ENCODE measurements around the gene DEPDC4.
"Not testable (repeated sequence)": the region's sequence is repeated elsewhere in the genome, so short reads cannot be mapped to it uniquely, and the experiment has no call there.

DEPDC4 gene

DNA sequence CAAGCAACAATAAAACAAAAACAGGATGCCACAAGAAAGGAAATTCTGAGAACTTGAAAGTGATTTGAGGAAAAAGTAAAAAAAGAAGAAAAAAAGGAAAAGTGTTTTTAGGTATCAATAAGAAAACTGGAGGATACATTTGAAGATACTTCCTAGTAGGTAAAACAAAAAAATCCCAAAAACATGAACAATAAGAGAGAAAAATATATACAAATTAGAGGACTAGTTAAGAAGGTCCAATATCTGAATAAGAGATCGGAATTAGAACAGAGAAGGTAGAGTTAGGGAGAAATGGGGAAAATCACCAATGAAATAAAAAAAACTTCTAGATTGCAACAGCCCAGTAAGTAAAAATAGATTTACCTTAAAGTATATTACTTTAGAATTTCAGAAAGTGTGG, 8.8 kb downstream of the DEPDC4 start:
- DNase-seq: no peak

GRCh38 chr12:100254876-100255275, 12.0 kb downstream of the DEPDC4 start:
- no peak for DNase-seq

DNA sequence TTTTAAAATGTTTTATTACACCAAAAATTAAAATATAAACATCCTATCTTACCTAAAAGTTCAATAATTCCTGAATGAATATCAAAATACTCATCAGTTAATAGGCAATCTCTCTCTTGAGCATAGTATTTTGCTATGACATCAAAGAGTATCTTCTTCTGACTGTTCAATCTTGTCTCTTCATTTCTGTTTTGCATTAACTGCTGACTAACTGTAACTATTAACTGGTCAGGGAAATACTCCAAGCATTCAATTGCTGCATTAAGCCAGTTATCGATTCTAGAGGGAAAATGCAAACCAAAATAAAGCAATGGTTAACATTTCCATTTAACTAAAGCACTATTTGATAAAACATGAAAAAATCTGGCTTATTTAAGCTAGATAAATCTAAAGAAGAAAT, 13.4 kb downstream of the DEPDC4 start:
- no peak for DNase-seq

DNA sequence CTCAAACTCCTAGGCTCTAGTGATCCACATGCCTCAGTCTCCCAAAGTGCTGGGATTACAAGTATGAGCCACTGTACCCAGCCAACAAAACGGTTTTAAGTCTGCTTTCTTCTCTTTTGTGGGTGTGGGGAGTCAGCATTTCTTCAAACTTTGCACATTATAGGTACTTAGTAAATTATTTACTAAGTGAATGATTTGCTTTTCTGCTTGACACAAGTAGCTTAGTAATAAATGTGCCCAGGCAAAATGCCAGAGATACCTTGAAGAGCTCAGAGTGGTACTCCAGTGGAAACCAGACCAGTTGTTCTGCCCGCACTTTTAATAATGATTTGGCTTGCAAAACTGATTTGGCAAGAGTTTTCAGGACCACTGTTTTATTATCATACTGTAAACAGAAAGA, 15.0 kb downstream of the DEPDC4 start:
- DNase-seq: no peak

DNA sequence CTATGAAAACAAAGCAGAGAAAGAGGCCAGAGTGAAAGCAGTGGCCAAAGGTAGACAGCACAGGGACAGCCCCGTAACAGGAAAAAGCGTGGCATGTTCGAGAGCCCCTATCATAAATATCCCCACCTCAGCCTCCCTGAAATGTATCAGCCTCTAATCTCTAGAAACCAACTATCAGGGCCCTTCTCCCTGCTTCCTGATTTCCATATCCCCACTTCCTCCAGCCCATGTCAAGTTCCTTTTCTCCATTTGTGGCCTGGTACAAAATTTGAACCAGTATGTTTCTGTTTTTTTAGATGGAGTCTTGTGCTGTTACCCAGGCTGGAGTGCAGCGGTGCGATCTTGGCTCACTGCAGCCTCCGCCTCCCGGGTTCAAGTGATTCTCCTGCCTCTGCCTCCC, 16.9 kb downstream of the DEPDC4 start:
- no peak for DNase-seq

- no peak for DNase-seq
Measured at GRCh38 chr12:100248886-100249285, 18.0 kb downstream of the DEPDC4 start.

DNA sequence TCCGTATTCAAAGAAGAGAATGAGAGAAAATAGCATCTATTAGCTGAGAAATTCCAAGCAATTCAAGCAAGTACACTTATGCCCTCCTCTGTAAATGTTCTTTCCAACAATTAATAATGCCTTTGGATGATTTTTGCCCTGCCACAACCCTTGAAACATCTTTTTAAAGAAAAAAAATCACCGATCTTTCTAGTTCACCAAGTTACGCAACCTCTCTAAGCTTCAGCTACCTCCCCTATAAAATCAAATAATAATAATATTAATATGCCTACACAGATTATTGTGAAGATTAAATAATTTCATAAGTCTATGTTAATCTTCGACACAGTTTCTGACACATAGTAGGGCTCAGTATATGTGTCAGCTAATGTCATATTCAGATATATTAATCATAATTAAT, 19.1 kb downstream of the DEPDC4 start:
- no peak for DNase-seq

DNA sequence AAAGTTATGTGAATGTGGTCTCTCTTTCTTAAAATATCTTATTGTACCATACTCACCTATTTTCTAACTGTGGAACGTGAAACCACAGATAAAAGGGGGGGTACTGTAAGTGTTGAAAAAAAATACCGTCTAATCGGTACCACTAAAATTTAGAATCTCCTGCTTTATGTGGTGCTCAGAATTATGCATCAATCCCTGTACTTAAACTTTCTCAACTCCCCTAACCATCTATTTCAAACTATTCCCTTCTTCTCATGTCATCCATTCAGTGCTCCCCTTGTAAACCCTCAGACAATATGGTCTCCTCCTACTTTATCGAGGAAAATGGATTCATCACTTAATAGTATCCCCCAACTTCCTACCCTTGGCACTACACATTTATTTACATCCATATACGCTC, 23.7 kb downstream of the DEPDC4 start:
- DNase-seq: no peak

DNA sequence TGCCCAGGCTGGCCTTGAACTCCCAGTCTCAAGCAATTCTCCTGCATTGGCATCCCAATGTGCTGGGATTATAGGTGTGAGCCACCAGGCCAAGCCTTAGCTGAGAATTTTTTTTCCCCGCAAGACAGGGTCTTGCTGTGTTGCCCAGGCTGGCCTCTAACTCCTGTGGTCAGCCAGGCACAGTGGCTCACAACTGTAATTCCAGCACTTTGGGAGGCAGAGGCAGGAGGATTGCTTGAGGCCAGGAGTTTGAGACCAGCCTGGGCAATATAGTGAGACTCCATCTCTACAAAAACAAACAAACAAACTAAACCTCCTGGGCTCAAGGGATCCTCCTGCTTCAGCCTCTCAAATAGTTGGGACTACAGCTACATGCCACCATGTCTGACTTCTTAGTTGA, 27.3 kb downstream of the DEPDC4 start:
- no peak for DNase-seq

DNA sequence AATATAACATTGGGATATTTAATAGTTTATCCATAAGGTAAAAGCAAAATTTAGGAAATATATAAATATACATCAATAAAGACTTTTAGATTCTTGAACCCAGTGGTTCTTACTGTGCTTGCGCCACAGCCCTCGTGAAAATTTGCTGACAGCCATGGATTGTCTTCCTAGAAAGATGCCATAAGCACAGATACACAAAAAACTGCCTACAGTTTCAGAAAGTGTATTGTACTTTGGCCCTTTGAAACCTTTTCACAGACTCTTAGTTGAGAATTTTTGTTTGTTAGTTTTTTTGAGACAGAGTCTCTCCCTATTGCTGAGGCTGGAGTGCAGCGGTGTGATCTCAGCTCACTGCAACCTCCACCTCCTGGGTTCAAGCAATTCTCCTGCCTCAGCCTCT, 28.1 kb downstream of the DEPDC4 start:
- no peak for DNase-seq

- no peak for DNase-seq
Measured at GRCh38 chr12:100234591-100235304, 32.1 kb downstream of the DEPDC4 start.

GRCh38 chr12:100234166-100234565, 32.7 kb downstream of the DEPDC4 start:
- DNase-seq: no peak

DNA sequence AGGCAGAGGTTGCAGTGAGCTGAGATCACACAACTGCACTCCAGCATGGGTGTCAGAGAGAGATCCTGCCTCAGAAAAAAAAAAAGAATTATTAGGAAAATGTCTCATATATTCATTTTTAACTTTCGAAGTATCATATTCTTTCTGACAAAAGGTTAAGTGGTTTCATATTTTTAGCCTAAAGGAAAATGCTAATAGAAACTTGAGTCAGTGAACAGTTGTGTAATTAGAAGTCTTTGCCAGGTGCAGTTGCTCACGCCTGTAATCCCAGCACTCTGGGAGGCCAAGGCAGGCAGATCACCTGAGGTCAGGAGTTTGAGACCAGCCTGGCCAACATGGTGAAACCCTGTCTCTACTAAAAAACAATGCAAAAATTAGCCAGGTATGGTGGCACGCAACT, 35.0 kb downstream of the DEPDC4 start:
- not testable (repeated sequence) for DNase-seq

DNA sequence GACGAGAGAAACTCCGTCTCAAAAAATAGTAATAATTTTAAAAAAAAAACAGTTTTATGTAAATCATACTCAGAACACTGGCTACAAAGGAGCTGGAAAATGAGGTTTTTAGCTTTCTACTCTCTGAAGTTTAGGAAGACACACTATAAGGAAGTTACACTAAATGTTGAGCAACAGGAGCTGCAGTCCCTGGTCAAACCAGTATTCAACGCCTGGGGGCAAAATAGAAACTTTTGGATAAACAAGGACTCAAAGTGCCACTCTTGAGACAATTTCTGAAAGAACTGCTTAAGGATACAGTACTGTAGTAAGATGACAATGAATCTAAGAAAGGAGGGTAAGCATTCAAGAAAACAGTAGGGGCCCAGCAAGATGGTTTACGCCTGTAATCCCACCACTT, 37.0 kb downstream of the DEPDC4 start:
- no peak for DNase-seq

DNA sequence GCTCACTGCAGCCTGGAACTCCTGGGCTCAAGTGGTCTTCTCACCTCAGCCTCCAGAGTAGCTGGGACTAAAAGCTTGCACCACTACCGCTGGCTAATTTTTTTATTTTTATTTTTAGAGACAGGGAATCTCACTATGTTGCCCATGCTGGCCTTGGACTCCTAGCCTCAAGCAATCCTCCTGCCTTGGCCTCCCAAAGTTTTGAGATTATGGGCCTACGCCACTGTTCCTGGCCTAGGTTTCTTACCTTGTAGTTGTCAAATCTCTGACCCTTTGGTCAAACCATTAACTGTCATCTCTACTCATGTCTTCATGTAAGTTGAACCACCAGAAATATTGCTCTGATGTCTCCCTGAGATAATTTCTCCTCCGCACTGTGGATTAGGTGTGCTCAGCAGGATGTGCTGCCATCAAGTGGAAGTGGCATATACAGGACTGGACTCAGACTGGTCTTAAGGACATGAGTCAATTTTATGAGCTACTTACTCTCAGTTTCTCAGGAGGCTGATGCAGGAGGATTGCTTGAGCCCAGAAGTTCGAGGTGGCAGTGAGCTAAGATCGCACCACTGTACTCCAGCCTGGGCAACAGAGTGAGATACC, 37.7 kb downstream of the DEPDC4 start:
- no peak for DNase-seq

GRCh38 chr12:100225491-100225890, 41.4 kb downstream of the DEPDC4 start:
- DNase-seq: no peak

- DNase-seq: not testable (repeated sequence)
Measured at GRCh38 chr12:100222173-100222572, 44.7 kb downstream of the DEPDC4 start.

DNA sequence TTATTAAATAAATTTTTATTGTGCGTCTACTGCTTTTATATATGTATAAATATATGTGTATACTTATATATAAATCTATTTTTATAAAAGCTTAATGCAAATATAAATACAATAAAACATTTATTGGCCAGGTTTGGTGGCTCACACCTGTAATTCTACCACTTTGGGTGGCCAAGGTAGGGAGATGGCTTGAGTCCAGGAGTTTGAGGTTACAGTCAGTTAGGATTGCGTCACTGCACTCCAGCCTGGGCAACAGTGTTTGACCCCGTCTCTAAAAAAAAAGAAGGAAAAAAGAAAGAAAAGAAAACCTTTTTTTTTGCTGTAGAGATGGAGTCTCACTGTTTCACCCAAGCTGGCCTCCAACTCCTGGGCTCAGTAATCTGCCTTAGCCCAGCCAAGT, 45.4 kb downstream of the DEPDC4 start:
- no peak for DNase-seq

DNA sequence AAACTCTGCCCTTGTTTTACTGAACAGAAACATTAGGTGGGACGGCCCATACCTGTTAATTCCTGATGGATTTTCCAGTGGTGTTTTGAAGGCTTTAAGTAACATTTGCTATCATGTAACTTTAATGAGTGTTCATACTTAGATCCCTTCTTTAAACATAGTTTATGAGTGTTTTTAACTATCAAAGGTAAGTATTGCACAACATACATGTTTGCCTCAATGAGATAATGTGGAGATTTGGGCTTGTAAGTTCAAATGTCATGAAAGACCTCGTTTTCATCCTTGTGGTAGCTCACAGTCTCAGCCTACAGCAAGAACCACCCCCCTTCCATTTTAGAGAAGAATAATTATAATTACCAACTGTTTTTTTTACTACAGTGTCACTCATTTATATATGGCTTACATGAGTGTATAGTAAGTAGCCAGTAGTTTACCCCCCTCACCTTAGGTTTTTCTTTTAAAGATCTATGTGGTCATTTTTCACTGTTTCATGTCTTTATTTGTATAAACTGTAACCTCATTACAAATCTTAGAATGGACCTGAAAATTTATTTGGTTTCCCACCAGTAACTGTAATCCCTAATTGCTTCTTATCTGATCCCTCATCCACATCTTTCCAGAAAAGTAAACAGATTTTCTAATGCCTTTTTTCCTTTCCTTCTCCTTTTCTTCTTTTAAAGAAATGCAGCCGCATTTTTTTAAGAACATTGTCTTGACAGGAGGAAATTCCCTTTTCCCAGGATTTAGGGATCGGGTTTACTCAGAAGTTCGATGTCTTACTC, 47.4 kb downstream of the DEPDC4 start:
- DNase-seq: no peak

DNA sequence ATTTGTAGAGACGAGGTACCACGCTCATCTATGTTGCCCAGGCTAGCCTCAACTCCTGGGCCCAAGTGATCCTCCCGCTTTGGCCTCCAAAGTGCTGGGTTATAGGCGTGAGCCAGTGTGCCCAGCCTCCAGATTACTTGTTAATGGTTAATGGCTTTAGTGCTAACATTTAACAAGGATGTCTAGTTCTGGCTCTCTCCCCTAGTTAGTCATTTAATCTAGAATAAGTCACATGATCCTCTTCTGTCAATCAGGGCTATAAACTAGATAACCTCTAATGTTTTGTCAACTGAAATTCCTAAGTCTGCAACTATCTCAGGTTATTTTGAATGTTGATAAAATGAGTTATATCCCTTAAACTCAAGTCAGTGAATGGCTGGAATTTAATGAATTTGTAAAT, 50.5 kb downstream of the DEPDC4 start:
- DNase-seq: no peak

DNA sequence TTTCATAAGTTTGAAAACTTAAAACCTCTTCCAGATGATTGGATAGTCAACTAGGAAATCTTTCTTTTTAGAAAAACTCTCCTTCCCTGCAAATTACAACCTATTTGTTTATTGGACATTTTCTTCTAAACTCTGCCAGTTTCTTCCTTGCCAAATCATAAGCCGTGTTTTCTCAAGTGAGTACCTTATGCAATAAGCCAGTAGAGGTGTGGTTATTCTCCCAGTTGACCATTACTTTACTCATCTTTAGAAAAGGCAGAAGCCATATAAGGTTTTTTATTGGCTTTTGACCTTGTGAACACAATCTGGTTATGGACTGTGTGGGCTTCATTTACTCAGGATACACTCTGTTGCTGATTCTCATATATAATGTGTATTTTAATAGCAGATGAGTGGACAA, 51.7 kb downstream of the DEPDC4 start:
- no peak for DNase-seq

DNA sequence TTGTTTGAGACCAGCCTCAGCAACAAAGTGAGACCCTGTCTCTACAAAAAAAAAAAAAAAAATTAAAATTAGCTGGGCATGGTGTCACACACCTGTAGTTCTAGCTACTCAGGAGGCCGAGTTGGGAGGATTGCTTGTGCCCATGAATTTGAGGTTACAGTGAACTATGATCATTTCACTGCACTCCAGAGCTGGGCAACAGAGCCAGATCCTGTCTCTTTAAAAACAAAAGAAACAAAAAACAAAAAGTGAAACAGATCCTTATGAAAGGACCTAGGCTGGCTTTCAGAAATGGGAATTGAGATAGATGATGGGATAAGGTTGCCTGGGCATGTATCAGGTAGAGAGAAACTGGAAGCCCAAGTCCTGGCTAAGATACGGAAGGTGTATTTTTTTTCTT, 52.4 kb downstream of the DEPDC4 start:
- no peak for DNase-seq

DNA sequence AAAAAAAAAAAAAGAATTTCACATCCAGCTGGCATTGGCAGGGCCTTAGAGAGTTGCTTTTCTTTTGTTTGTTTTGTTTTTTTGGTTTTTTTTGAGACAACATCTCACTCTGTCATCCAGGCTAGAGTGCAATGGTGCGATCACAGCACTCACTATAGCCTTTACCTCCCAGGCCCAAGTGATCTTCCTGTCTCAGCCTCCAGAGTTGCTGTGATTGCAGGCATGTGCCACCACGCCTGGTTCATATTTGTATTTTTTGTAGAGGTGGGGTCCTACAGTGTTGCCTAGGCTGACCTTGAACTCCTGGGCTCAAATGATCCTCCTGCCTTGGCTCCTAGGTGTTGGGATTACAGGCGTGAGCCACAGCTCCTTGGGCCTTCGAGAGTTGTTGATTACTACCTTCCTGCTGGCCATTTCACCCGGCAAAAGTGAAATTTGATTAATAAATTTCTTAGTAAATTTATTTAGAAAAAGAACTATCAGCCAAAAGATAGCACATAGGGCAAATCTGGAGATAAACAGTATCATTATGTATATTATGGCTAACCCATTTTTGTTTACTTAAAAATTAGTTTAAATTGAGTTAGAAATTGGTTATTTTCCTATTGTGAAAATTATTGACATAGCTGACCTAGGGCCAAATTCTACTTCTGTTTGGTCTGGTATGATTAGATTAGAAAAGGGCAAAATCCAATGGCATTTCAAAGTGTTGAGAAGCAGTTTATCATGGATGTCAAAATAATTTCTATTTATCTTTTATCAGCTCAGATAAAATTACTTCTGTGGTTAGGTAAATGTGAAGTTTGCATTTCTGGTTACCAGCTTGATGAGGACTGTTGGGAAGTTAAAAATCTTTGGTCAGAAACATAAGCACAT, 53.6 kb downstream of the DEPDC4 start:
- DNase-seq: no peak

Data from stimulated activated CD4-positive, alpha-beta T cell treated with anti-CD3 and anti-CD28 coated beads, Interleukin-4, amount 100 ng/mL, for 4 hours (primary cell).